ENCODE data around the gene NXF3. TPM values are rescaled to one million over a fixed set of nuclear protein-coding genes. Genes with fewer than 3 reads are reported as not detected.
"Not testable (repeated sequence)": the region's sequence is repeated elsewhere in the genome, so short reads cannot be mapped to it uniquely, and the experiment has no call there.

The NXF3 gene
- total RNA-seq, 1 experiment from 2014 or later: not detected

GRCh38 chrX:103107836-103108235 lies 14.9 kb upstream of the NXF3 start:
- Mint-ChIP-seq H3K9me3 (ENCODE audit: low read depth, unreplicated experiment) (peaks cover 3% of the 10 kb centered on the region), H3K4me3 (ENCODE audit: low read depth, unreplicated experiment) (no peak overlapping the region), H3K4me1 (ENCODE audit: low read depth, unreplicated experiment) (no peaks in the 10 kb centered on the region), H3K36me3 (ENCODE audit: insufficient read depth, unreplicated experiment) (no peaks in the 10 kb centered on the region), H3K27ac (ENCODE audit: unreplicated experiment) (no peak overlapping the region), H3K27me3 (ENCODE audit: unreplicated experiment) (no peaks in the 10 kb centered on the region)
- intact Hi-C loops (cut with micrococcal nuclease; ENCODE audit: unreplicated experiment): no loop called here
- no peak for DNase-seq
- CTCF ChIA-PET: no interaction called here
- BruUV-seq (replicated peaks): no TSS peak
- no peak for TF ChIP-seq CTCF (IDR thresholded peaks at IDR 0.05; ENCODE audit: unreplicated experiment)

- H3K4me1 Mint-ChIP-seq (ENCODE audit: low read depth, unreplicated experiment); intact Hi-C loops (cut with micrococcal nuclease; ENCODE audit: unreplicated experiment); DNase-seq; H3K4me3 Mint-ChIP-seq (ENCODE audit: low read depth, unreplicated experiment); H3K27me3 Mint-ChIP-seq (ENCODE audit: unreplicated experiment); BruUV-seq (replicated peaks); H3K36me3 Mint-ChIP-seq (ENCODE audit: insufficient read depth, unreplicated experiment); H3K9me3 Mint-ChIP-seq (ENCODE audit: low read depth, unreplicated experiment); H3K27ac Mint-ChIP-seq (ENCODE audit: unreplicated experiment); CTCF ChIA-PET: not testable (repeated sequence)
Measured at GRCh38 chrX:103107227-103107737, 14.3 kb upstream of the NXF3 start.

GRCh38 chrX:103104370-103104769 lies 11.4 kb upstream of the NXF3 start:
- intact Hi-C loops (cut with micrococcal nuclease; ENCODE audit: unreplicated experiment); H3K36me3 Mint-ChIP-seq (ENCODE audit: insufficient read depth, unreplicated experiment); H3K4me1 Mint-ChIP-seq (ENCODE audit: low read depth, unreplicated experiment); BruUV-seq (replicated peaks); DNase-seq; H3K9me3 Mint-ChIP-seq (ENCODE audit: low read depth, unreplicated experiment); H3K4me3 Mint-ChIP-seq (ENCODE audit: low read depth, unreplicated experiment); H3K27me3 Mint-ChIP-seq (ENCODE audit: unreplicated experiment); H3K27ac Mint-ChIP-seq (ENCODE audit: unreplicated experiment); CTCF ChIA-PET: not testable (repeated sequence)

- DNase-seq; H3K9me3 Mint-ChIP-seq (ENCODE audit: low read depth, unreplicated experiment); H3K4me3 Mint-ChIP-seq (ENCODE audit: low read depth, unreplicated experiment); BruUV-seq (replicated peaks); H3K4me1 Mint-ChIP-seq (ENCODE audit: low read depth, unreplicated experiment); CTCF ChIA-PET; H3K27me3 Mint-ChIP-seq (ENCODE audit: unreplicated experiment); H3K36me3 Mint-ChIP-seq (ENCODE audit: insufficient read depth, unreplicated experiment); H3K27ac Mint-ChIP-seq (ENCODE audit: unreplicated experiment); intact Hi-C loops (cut with micrococcal nuclease; ENCODE audit: unreplicated experiment): not testable (repeated sequence)
Measured at GRCh38 chrX:103103866-103104265, 10.9 kb upstream of the NXF3 start.

- BruUV-seq (replicated peaks): no TSS peak
- no peak overlapping the region for H3K27ac Mint-ChIP-seq (ENCODE audit: unreplicated experiment)
- no peaks in the 10 kb centered on the region for H3K4me1 Mint-ChIP-seq (ENCODE audit: low read depth, unreplicated experiment)
- intact Hi-C loops (cut with micrococcal nuclease; ENCODE audit: unreplicated experiment): no loop called here
- no peaks in the 10 kb centered on the region for H3K27me3 Mint-ChIP-seq (ENCODE audit: unreplicated experiment)
- H3K4me3 Mint-ChIP-seq (ENCODE audit: low read depth, unreplicated experiment): no peak overlapping the region
- CTCF ChIA-PET: interaction anchor here (0.6 kb wide), 1 partner anchor 992 kb away, joined by 3 read pairs; no protein-coding TSS in a partner anchor
- H3K36me3 Mint-ChIP-seq (ENCODE audit: insufficient read depth, unreplicated experiment): no peaks in the 10 kb centered on the region
- no peaks in the 10 kb centered on the region for H3K9me3 Mint-ChIP-seq (ENCODE audit: low read depth, unreplicated experiment)
- DNase-seq: peak; percentile 13
- no peak for TF ChIP-seq CTCF (IDR thresholded peaks at IDR 0.05; ENCODE audit: unreplicated experiment)
Measured at GRCh38 chrX:103101299-103102042, 8.5 kb upstream of the NXF3 start.

- DNase-seq: no peak
- no TSS peak for BruUV-seq (replicated peaks)
- Mint-ChIP-seq H3K4me1 (ENCODE audit: low read depth, unreplicated experiment) (no peaks in the 10 kb centered on the region), H3K27me3 (ENCODE audit: unreplicated experiment) (no peaks in the 10 kb centered on the region), H3K4me3 (ENCODE audit: low read depth, unreplicated experiment) (no peak overlapping the region), H3K9me3 (ENCODE audit: low read depth, unreplicated experiment) (no peaks in the 10 kb centered on the region), H3K36me3 (ENCODE audit: insufficient read depth, unreplicated experiment) (no peaks in the 10 kb centered on the region), H3K27ac (ENCODE audit: unreplicated experiment) (no peak overlapping the region)
- intact Hi-C loops (cut with micrococcal nuclease; ENCODE audit: unreplicated experiment): no loop called here
- TF ChIP-seq CTCF (IDR thresholded peaks at IDR 0.05; ENCODE audit: unreplicated experiment): no peak
- CTCF ChIA-PET: no interaction called here
Measured at GRCh38 chrX:103100484-103100883, 7.5 kb upstream of the NXF3 start.

Data from Calu3 (cell line).